Activated CD4-positive, alpha-beta T cell treated with anti-CD3 and anti-CD28 coated beads, Interleukin-2, amount 10 ng/mL, durations not matched to agents 7 days and 5 days (primary cell): ENCODE results near the gene SLC13A2. TPM values are rescaled to one million over a fixed set of nuclear protein-coding genes. Genes with fewer than 3 reads are reported as not detected.
A peak's percentile ranks its signal among the peaks of the same experiment; 100 is the strongest.

Experiments
- CTCF ChIA-PET: fragments of 350-600 bp; sonication (Branson Sonifier 250); formaldehyde crosslinking; loops from one replicate; lab custom pipeline; 2021; ENCODE audit warnings: antibody characterized with exemption; lab: Charles Lee
- POLR2A ChIA-PET: fragments of 350-600 bp; sonication (Branson Sonifier 250); formaldehyde crosslinking; loops from one replicate; lab custom pipeline; 2021; ENCODE audit warnings: antibody characterized with exemption; lab: Charles Lee
- DNase-seq: peaks from one replicate; pipeline ENCODE4 v3.0.0-alpha.2; 2020
- H3K27ac Mint-ChIP-seq: one replicate; pipeline ENCODE4 v1.8.0; 2021; ENCODE audit warnings: mild to moderate bottlenecking, moderate library complexity, mixed read lengths
- H3K27me3 Mint-ChIP-seq: one replicate; pipeline ENCODE4 v1.8.0; 2021; ENCODE audit warnings: mixed read lengths
- H3K36me3 Mint-ChIP-seq: one replicate; pipeline ENCODE4 v1.8.0; 2021; ENCODE audit warnings: low read depth, mixed read lengths
- H3K4me1 Mint-ChIP-seq: one replicate; pipeline ENCODE4 v1.8.0; 2021; ENCODE audit warnings: mixed read lengths
- H3K4me3 Mint-ChIP-seq: one replicate; pipeline ENCODE4 v1.8.0; 2021; ENCODE audit warnings: mild to moderate bottlenecking, moderate library complexity, mixed read lengths
- H3K9me3 Mint-ChIP-seq: one replicate; pipeline ENCODE4 v1.8.0; 2021; ENCODE audit warnings: mixed read lengths
- total RNA-seq, 2 experiments: library from RNA; stranded (reverse); gene quantifications; one replicate each; pipeline ENCODE4 v1.2.3, GENCODE V29; 2021

The SLC13A2 gene
- total RNA-seq, 2 experiments from 2014 or later: not detected

GRCh38 chr17:28474111-28474531 is 677 bp downstream of the SLC13A2 start:
- Mint-ChIP-seq H3K4me1 (peaks cover 26% of the 10 kb centered on the region), H3K27me3 (no peaks in the 10 kb centered on the region), H3K27ac (peak overlapping the region; percentile 52), H3K4me3 (no peak overlapping the region), H3K9me3 (no peaks in the 10 kb centered on the region), H3K36me3 (no peaks in the 10 kb centered on the region)
- ChIA-PET CTCF (no interaction called here), POLR2A (no interaction called here)
- DNase-seq: no peak

DNA sequence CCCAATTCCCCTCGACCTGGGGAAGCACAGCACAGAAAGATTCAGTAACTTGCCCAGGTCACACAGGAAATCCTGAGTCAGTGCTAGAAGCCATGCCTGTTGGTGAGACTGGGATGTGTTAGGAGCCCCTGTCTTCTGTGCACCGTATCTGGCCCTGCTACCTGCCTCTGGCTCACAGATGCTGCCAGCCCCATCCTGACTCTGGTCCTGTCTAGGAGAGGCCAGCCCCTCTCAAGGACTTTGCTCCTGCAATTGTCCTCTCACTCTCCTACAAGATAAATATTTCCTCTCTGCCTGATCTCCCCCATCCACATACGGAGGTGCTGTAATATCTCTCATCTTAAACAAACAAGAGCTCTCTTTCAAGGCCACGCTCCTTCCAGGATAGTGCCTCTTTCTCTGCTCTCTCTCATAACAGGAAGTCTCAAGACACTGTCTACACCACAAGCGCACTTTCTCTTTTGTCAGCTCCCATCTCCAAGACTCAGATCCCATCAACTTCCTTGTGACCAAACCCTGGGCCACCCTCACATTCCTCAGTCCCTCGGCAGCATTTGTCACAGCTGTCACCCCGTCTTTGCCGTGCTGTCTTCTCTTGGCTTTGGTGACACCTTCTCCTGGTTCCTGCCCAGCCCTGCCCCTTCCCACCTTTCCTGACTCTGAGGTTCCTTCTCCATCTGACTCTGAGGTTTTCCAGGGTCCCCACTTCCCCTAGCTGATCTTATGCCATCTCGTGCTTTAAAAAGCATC is 1.9 kb downstream of the SLC13A2 start:
- H3K4me1 Mint-ChIP-seq: peaks cover 20% of the 10 kb centered on the region
- no peaks in the 10 kb centered on the region for H3K9me3 Mint-ChIP-seq
- POLR2A ChIA-PET: no interaction called here
- H3K36me3 Mint-ChIP-seq: no peaks in the 10 kb centered on the region
- no peaks in the 10 kb centered on the region for H3K27me3 Mint-ChIP-seq
- DNase-seq: no peak
- CTCF ChIA-PET: no interaction called here
- H3K4me3 Mint-ChIP-seq: no peak overlapping the region
- H3K27ac Mint-ChIP-seq: peak overlapping the region; percentile 55

DNA sequence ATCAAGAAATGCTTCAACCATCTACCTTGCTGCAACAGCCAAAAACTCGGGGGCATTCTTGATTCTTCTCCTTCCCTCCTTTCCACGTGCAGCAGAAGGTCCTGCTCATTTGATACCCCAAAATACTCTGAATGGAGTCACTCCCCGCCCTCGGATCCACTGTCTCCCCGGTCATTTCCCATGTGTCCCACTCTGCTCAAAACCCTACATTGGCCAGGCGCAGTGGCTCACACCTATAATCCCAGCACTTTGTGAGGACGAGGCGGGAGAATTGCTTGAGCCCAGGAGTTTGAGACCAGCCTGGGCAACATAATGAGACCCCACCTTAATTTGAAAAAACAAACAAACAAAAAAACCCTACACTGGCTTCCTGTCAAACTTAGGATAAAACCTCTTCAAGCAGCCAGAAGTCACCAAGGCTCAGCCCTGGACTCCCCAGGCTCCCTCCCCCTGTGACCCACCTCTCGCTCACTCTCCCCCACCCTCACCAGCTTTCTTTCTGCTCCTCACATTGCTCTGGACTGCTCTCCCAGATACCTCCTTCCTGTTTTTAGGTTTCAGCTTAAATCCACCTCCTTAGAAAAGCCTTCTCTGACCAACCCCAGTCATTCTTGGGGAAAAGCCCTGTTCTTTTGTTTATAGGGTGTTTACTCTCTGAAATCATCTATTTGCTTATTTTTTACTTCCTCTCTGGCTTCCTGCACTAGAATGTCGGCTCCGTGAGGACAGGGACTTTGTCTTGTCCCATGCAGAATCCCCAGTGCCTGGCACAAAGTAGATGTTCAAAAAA is 2.8 kb downstream of the SLC13A2 start:
- H3K27ac Mint-ChIP-seq: no peak overlapping the region
- CTCF ChIA-PET: no interaction called here

GRCh38 chr17:28477928-28478327 is 4.5 kb downstream of the SLC13A2 start:
- Mint-ChIP-seq H3K4me1 (peaks cover 20% of the 10 kb centered on the region), H3K27ac (no peak overlapping the region), H3K36me3 (no peaks in the 10 kb centered on the region), H3K4me3 (no peak overlapping the region), H3K9me3 (no peaks in the 10 kb centered on the region), H3K27me3 (no peaks in the 10 kb centered on the region)
- POLR2A ChIA-PET: no interaction called here
- CTCF ChIA-PET: no interaction called here
- no peak for DNase-seq

More for the DNA sequence above, 2.8 kb downstream of the SLC13A2 start:
- H3K4me3 Mint-ChIP-seq: no peak overlapping the region
- no peaks in the 10 kb centered on the region for H3K27me3 Mint-ChIP-seq
- H3K36me3 Mint-ChIP-seq: no peaks in the 10 kb centered on the region
- H3K9me3 Mint-ChIP-seq: no peaks in the 10 kb centered on the region
- DNase-seq: no peak
- H3K4me1 Mint-ChIP-seq: peaks cover 20% of the 10 kb centered on the region
- POLR2A ChIA-PET: no interaction called here

DNA sequence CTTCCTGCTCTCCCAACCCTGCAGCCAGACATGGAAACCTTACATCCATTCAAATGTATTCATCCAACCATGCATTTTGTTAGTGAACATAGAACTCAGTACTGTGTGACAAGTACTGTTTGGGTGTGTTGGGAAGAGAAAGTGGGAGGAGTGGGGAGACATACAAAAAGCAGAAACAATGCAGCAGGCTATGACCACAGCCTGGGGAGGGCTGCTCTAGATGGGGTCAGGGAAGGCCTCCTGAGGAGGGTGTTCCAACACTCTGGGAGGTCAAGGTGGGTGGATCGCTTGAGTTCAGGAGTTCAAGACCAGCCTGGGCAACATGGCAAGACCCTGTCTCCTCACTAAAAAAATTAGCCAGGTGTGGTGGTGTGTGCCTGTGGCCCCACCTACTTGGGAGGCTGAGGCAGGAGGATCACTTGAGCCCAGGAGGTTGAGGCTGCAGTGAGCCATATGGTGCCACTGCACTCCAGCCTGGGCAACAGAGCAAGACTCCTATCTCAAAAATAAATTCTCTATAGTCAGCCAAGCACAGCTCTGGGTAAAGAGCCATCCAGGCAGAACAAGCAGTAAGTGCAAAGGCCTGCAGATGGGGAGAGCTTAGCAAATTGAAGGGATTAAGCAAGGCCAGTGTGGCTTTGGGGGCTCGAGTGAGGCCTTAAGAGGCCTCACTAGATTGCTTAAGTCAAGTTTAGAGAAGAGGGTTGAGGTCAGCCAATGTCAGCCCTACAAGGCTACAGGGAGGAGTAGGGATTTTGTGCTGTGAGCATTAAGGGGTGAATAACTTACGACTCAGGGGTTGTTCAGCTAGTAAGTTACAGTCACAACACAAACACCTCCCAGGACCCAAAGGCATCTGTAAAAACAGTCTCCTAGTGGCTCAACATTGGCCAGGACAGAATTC is 5.5 kb downstream of the SLC13A2 start:
- DNase-seq: no peak
- H3K4me3 Mint-ChIP-seq: no peak overlapping the region
- H3K9me3 Mint-ChIP-seq: no peaks in the 10 kb centered on the region
- no peaks in the 10 kb centered on the region for H3K36me3 Mint-ChIP-seq
- CTCF ChIA-PET: interaction anchor here (0.6 kb wide), 1 partner anchor 651 kb away, joined by 4 read pairs; no protein-coding TSS in a partner anchor
- H3K27me3 Mint-ChIP-seq: no peaks in the 10 kb centered on the region
- POLR2A ChIA-PET: no interaction called here
- H3K27ac Mint-ChIP-seq: no peak overlapping the region
- peaks cover 19% of the 10 kb centered on the region for H3K4me1 Mint-ChIP-seq

DNA sequence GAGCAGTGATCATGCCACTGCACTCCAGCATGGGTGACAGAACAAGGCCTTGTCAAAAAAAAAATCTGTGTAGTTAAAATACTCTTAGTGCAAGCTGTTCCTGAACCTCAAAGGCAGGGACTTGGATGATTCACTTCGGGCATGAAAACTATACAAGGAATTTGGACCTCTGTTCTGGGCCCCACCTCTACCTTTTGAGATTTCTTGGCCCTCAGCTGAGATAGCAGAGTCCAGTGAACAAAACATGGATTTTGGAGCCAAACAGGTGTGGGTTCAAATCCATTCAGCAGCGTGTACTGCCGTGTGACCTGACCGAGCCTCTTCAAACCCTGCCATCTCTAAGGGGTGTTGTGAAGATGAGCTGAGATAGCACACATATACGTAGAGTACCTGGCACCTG is 6.8 kb downstream of the SLC13A2 start:
- no peaks in the 10 kb centered on the region for H3K9me3 Mint-ChIP-seq
- H3K27ac Mint-ChIP-seq: no peak overlapping the region
- ChIA-PET POLR2A (no interaction called here), CTCF (interaction anchor here (0.6 to 1.5 kb wide), 2 partner anchors 19 to 647 kb away, joined by 3 to 5 read pairs; no protein-coding TSS in a partner anchor)
- no peak for DNase-seq
- no peak overlapping the region for H3K4me3 Mint-ChIP-seq
- H3K4me1 Mint-ChIP-seq: peaks cover 23% of the 10 kb centered on the region
- H3K27me3 Mint-ChIP-seq: no peaks in the 10 kb centered on the region
- H3K36me3 Mint-ChIP-seq: no peaks in the 10 kb centered on the region

GRCh38 chr17:28480799-28481571 is 7.5 kb downstream of the SLC13A2 start:
- H3K4me3 Mint-ChIP-seq: no peak overlapping the region
- no peaks in the 10 kb centered on the region for H3K27me3 Mint-ChIP-seq
- no peaks in the 10 kb centered on the region for H3K9me3 Mint-ChIP-seq
- CTCF ChIA-PET: interaction anchor here (0.6 to 1.5 kb wide), 2 partner anchors 19 to 54 kb away, joined by 4 to 5 read pairs; no protein-coding TSS in a partner anchor
- peaks cover 16% of the 10 kb centered on the region for H3K4me1 Mint-ChIP-seq
- no peaks in the 10 kb centered on the region for H3K36me3 Mint-ChIP-seq
- no peak overlapping the region for H3K27ac Mint-ChIP-seq
- POLR2A ChIA-PET: no interaction called here
- no peak for DNase-seq

GRCh38 chr17:28482551-28483199 is 9.2 kb downstream of the SLC13A2 start:
- Mint-ChIP-seq H3K4me1 (peaks cover 9% of the 10 kb centered on the region), H3K4me3 (no peak overlapping the region), H3K27ac (no peak overlapping the region), H3K9me3 (no peaks in the 10 kb centered on the region), H3K27me3 (no peaks in the 10 kb centered on the region), H3K36me3 (no peaks in the 10 kb centered on the region)
- CTCF ChIA-PET: no interaction called here
- no peak for DNase-seq
- POLR2A ChIA-PET: no interaction called here

DNA sequence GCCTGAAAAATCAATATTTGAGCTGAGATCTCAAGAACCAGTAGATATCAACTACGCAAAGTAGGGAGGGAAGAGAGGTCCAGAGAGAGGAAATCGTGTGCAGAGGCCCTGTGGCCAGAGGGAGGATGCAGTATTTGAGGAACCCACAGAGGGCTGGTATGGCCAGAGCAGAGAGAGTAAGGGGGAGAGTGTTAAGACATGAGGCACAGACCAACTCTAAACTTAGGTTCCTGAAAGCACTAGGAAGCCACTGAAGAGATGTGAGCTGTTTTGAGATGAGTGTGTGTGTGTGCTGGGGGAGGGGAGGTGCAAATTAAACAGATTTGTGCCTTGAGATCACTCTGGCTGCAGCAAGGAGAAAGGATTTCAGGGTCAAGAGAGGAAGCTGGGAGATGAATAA is 10.9 kb downstream of the SLC13A2 start:
- H3K4me1 Mint-ChIP-seq: peaks cover 9% of the 10 kb centered on the region
- DNase-seq: no peak
- H3K9me3 Mint-ChIP-seq: no peaks in the 10 kb centered on the region
- H3K4me3 Mint-ChIP-seq: no peak overlapping the region
- H3K27ac Mint-ChIP-seq: no peak overlapping the region
- POLR2A ChIA-PET: no interaction called here
- CTCF ChIA-PET: interaction anchor here (0.6 to 1.4 kb wide), 2 partner anchors 11 to 1766 kb away, joined by 3 read pairs; no protein-coding TSS in a partner anchor
- H3K27me3 Mint-ChIP-seq: no peaks in the 10 kb centered on the region
- H3K36me3 Mint-ChIP-seq: no peaks in the 10 kb centered on the region

- H3K27me3 Mint-ChIP-seq: no peaks in the 10 kb centered on the region
- H3K9me3 Mint-ChIP-seq: no peaks in the 10 kb centered on the region
- H3K36me3 Mint-ChIP-seq: no peaks in the 10 kb centered on the region
- H3K4me1 Mint-ChIP-seq: peaks cover 9% of the 10 kb centered on the region
- H3K27ac Mint-ChIP-seq: no peak overlapping the region
- POLR2A ChIA-PET: interaction anchor here (1.0 kb wide), 1 partner anchor 16 kb away, joined by 3 read pairs; no protein-coding TSS in a partner anchor
- H3K4me3 Mint-ChIP-seq: no peak overlapping the region
- CTCF ChIA-PET: interaction anchor here (0.6 to 1.4 kb wide), 3 partner anchors 10 to 1766 kb away, joined by 3 to 4 read pairs (median 3); no protein-coding TSS in a partner anchor
- DNase-seq: no peak
These were observed 11.6 kb downstream of the SLC13A2 start for GRCh38 chr17:28485049-28485448.

- Mint-ChIP-seq H3K27me3 (no peaks in the 10 kb centered on the region), H3K4me1 (peaks cover 9% of the 10 kb centered on the region), H3K9me3 (no peaks in the 10 kb centered on the region), H3K36me3 (no peaks in the 10 kb centered on the region), H3K27ac (no peak overlapping the region), H3K4me3 (no peak overlapping the region)
- ChIA-PET POLR2A (no interaction called here), CTCF (no interaction called here)
- no peak for DNase-seq
These were observed 14.6 kb downstream of the SLC13A2 start for GRCh38 chr17:28487881-28488532.
